HK-2 (cell line): ENCODE measurements around the gene ARHGEF37.

ENCODE experiments used
- DNase-seq: peaks from one replicate; pipeline ENCODE4 v3.0.0-alpha.2; 2018; ENCODE audit not compliant: unreplicated experiment

ARHGEF37 gene

DNA sequence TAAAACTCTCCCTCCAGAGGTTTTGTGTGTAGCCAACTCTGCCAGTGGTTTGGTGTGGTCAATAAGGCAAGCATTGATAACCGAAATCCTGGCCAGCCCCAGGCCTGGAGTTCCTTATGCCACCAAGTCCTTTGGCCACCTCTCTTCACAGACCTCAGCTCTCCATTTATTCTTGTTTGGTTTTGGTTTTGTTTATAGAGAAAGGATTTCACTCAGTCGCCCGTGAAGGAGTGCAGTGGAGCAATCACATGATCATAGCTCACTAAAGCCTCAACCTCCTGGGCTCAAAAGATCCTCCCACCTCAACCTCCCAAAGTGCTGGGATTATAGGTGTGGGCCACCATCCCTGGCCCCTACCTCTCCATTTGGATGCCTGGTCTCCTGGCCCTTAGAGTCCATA, 93.4 kb downstream of the ARHGEF37 start:
- DNase-seq = no peak

DNA sequence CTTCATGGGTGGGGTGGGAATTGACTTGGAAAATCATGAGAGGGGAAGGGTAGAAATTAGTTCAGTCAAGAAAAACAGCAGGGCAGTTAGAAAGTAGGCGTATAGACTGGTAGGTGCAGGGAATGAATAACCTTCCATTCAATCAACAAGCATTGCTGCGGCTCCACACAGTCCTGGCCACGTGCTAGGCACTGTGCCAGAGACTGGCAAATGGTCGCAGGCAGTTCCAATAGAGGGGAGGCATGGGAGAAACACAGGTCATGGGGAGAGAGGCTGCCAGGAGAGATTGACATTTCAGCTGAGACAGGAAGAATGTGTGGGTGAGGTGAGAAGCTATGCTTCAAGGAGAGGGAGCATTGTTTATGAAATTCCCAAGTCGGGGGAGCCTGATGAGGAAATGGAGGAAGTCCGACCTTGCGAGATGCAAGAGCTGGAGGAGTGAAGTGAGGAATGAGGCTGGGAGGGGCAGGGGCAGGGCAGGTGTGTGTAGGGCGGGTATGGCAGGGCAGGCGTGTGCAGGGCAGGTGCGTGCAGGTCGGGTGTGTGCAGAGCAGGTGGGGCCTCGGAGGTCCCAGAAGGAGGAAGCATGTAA, 94.4 kb downstream of the ARHGEF37 start:
- DNase-seq = no peak

DNA sequence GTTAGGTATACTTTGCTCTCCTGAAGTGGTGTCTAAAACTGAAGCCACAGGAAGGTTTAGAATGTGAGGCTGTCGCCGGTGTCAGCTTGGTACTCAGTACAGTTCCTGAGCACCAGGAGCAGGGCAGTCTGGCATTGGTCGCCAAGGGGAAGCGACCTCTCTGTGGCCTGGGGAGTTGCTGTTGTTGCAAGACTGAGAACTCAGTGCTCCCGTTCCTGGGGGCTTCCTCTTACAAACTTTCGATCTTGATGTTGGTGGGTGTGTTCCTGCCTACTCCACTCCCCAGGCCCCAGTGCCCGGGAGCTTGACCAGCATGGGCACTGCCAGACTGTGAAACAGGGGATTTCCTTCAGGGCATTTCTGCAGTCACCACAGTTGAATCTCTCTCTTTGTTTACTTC, 96.4 kb downstream of the ARHGEF37 start:
- DNase-seq = no peak

DNA sequence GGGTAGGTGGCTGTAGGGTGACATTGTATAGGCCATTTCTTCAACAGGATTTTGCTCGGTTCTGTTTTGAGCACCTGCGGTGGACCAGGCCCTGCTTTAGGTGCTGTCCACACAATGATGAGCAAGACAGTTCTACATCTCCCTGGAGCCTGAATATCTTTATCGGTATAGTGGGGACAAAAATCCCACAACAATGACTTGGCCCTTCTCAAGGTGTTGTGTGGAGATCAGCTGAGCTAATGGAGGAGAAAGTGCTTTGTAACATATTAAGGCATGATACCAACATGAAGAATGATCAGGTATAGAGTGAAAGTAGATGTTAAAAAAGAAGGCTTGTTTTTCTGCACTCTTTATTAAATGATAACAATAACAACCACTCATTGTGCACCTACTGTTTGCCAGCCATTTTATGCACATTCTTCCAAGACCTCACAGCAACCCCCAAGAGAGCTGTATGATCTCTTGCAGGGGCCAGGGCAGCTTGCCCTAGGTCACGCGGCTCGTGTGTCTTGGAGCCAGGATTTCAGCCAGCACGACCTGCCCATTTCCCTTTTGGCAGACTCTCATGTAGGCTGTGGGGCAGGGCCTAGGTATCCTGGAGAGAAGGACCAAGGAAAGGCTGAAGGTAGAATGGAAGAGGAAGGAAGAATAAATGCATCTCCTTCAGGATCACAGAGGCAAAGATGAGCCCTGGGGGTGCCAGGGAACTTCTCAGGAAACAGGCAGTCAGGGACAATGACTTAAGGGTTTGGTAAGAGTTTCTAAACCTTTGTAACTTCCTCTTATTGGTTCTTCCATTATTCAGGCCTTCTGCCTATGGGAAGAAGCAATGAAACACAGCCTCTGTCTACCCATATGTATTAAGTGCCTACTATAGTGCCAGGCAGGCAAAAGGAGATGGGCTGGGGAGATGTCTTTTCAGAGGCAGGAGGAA, 98.8 kb downstream of the ARHGEF37 start:
- no peak for DNase-seq

DNA sequence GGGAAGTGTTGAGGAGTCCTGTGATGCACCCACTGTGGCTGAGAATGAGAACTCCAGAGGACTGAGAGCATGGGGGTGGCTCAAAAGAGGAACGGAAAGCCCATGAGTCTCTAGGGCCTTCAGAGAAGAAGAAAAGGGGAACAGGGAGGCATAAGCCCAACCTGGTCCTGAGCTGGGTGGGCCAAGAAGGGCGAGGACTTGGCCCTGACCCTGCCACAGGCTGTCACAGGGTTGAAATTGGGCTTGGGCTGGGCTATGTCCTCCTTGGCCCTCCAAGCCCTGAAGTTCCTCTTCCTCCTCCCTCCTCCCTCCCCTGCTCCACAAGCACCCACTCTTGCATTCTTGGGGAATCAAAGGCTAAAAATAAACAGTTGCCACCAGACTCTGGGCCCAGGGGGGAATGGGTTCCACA, 99.5 kb downstream of the ARHGEF37 start:
- no peak for DNase-seq

DNA sequence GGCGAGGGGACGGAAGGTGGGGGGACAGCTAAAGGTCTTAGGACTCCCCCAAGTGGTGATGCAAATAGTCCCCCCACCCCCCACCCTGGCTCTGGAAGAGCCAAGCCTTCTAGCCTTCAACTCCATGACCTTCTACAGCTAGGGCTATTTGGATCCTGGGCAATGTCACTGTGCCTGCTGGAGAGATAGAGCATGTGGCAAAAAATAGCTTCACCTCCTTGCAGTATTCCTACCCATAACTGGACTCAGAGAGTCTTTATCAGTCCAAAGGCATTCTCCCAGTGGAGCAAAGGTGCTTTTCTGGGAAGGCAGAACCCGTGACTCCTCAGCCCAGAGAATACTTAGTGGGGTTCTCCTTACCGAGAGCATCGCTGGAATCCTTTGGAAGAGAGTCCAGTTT, 100.0 kb downstream of the ARHGEF37 start:
- DNase-seq = no peak

DNA sequence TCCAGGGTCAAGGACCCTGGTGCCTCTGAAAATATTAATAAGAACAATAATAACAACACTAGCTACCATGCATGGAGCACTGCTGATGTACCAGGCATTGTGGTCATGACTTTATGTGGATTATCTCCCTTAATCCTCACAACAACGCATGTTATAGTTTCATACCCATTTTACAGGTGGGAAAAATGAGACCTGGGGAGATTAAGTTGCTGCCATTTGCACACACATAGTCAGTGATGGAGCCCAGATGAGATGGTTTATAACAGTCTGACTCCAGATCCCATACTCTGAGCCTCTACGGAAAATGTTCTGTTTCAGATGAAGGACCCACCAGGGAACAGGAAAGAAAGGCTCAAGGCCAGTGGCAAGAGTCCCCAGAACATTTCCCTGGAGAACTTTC, 100.6 kb downstream of the ARHGEF37 start:
- DNase-seq = no peak

DNA sequence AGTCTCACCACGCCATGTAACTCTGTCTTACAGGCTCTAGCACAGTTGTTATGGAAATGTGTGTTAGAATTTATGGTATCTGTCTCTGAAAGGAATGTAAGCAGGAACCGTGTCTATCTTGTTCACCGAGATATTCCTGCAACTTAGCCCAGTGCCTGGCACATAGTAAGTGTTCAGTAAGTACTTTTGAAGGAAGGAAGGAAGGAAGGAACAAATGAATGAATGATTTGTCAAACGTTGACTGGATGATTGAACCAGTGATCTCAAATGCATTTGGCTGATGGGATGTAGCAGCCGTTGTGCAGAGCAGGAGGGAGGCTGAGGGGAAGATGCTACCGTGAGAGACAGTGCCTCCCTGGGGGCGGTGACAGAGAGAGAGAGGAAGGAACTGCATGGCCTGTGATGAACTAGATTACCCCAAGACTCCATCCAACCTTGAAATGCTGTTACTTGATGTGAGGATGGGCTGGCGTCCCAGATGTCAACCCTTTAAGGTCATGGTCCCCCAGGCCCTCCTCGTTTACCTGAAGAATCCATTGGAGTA, 101.3 kb downstream of the ARHGEF37 start:
- no peak for DNase-seq

DNA sequence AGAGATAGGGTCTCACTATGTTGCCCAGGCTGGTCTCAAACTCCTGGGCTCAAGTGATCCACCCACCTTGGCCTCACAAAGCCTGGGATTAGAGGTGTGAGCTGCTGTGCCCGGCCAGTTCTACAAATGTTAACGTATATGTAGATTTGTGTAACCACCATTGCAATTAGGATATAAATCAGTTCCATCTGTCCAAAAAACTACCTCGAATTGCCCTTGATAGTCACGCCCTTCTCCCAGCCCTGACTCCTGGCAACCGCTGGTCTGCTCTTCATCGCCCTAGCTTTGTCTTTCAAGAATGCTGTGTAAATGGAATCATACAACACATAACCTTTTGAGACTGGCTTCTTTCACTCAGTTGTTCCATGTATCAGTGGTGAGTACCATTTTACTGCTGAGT, 102.7 kb downstream of the ARHGEF37 start:
- no peak for DNase-seq

DNA sequence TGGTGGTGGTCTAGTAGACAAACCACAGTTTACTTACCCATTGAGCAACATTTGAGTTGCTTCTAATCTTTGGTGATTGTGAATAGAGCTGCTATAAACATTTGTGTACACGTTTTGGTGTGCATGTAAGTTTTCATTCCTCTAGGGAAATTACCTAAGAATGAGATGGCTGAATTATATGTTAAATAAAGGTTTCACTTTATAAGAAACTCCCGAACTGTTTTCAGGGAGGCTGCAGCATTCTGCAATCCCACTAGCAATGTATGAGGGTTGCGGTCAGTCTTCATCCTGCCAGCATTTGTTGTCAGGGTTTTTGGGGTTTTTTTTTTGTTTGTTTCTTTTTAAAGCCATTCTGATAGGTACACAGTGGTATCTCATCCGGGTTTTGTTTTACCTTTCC, 103.1 kb downstream of the ARHGEF37 start:
- no peak for DNase-seq
